Measurements from ENCODE around the gene CEP152. TPM values are rescaled to one million over a fixed set of nuclear protein-coding genes. Genes with fewer than 3 reads are reported as not detected.

The CEP152 gene
- total and polyA plus RNA-seq, 2 of the 13 experiments (the other 11 are each of a cell fraction or from before 2014, with no cell fraction given): 1.3 to 14.7 TPM

GRCh38 chr15:48723969-48724368 is 86.9 kb downstream of the CEP152 start:
- no peak overlapping the region for H3K4me3 ChIP-seq (replicated peaks in 1 of 3; ENCODE audit: insufficient read depth in 1 of 3, low read depth in 2 of 3, low read length in 3 of 3)
- FAIRE-seq (no peak), DNase-seq (ENCODE audit: low spot score) (no peak), ATAC-seq (no peak)
- H3K4me2 ChIP-seq (ENCODE audit: low read depth, low read length): no peak overlapping the region
- in situ Hi-C loops (cut with HindIII; ENCODE audit: extremely low pct_ligation_motif_present, low pct_unique_long_range_greater_than_20kb) (no loop called here), intact Hi-C loops (cut with micrococcal nuclease; ENCODE audit: unreplicated experiment) (no loop called here)
- ChIA-PET POLR2A (no interaction called here), CTCF (ENCODE audit: low intra/inter-chr PET ratio, low total read pairs) (no interaction called here)
- no peaks in the 10 kb centered on the region for H4K20me1 ChIP-seq (ENCODE audit: insufficient read depth, low read length)
- 96% methylated on average over 2 of the region's 2 CpGs for whole genome bisulfite sequencing (ENCODE audit: low lambda C conversion rate)
- H2AFZ ChIP-seq (ENCODE audit: low read length): no peak overlapping the region
- peaks cover 12% of the 10 kb centered on the region for H3K4me1 ChIP-seq (ENCODE audit: insufficient read depth, low read length)
- peaks cover 0 to 2% of the 10 kb centered on the region in 2 experiments; a peak in 1 of 5 replicates for H3K36me3 ChIP-seq (replicated peaks in 1 of 2; ENCODE audit: control insufficient read depth in 1 of 2, insufficient read depth in 2 of 2, low read length in 2 of 2)
- H3K27me3 ChIP-seq (ENCODE audit: control insufficient read depth in 1 of 2, insufficient read depth in 2 of 2, low read length in 2 of 2): no peaks in the 10 kb centered on the region
- no peaks in the 10 kb centered on the region for H3K79me2 ChIP-seq (ENCODE audit: insufficient read depth, low read length)
- no peak overlapping the region for H3K9ac ChIP-seq (ENCODE audit: insufficient read depth, low read depth, low read length)
- H3K27ac ChIP-seq (ENCODE audit: extremely low read length, insufficient read depth, low read length): no peak overlapping the region
- H3K9me3 ChIP-seq (ENCODE audit: low read length): no peaks in the 10 kb centered on the region
- TF ChIP-seq ZNF788 (CRISPR knock-in tag; IDR thresholded peaks at IDR 0.05; ENCODE audit: borderline replicate concordance): no peak
- TF ChIP-seq ZBTB44 (CRISPR knock-in tag; IDR thresholded peaks at IDR 0.05): no peak
- TF ChIP-seq CC2D1A (CRISPR knock-in tag; IDR thresholded peaks at IDR 0.05): no peak
- no peak for TF ChIP-seq SRSF1 (optimal IDR thresholded peaks at IDR 0.05; ENCODE audit: low read depth, low read length)
- no peak for TF ChIP-seq HNRNPUL1 (IDR thresholded peaks at IDR 0.05; ENCODE audit: low read depth, low read length)
- no peak for TF ChIP-seq KDM4B (CRISPR knock-in tag; IDR thresholded peaks at IDR 0.05)
- TF ChIP-seq NFKBIZ (CRISPR knock-in tag; IDR thresholded peaks at IDR 0.05): no peak
- no peak for TF ChIP-seq ZNF75D (CRISPR knock-in tag; IDR thresholded peaks at IDR 0.05; ENCODE audit: borderline replicate concordance)
- no peak for TF ChIP-seq E2F5 (CRISPR knock-in tag; conservative IDR thresholded peaks at IDR 0.05)
- no peak for TF ChIP-seq ARNT2 (CRISPR knock-in tag; IDR thresholded peaks at IDR 0.05; ENCODE audit: low read depth)
- TF ChIP-seq SALL1 (CRISPR knock-in tag; IDR thresholded peaks at IDR 0.05): no peak
- no TSS peak for BruUV-seq (replicated peaks)
